Gastroesophageal sphincter (tissue), 4 donors: ENCODE data around the gene CES1. TPM values are rescaled to one million over a fixed set of nuclear protein-coding genes. Genes with fewer than 3 reads are reported as not detected.
"Not testable (repeated sequence)": the region's sequence is repeated elsewhere in the genome, so short reads cannot be mapped to it uniquely, and the experiment has no call there.

Experiments used
- ATAC-seq: fragments of 150-250 bp; one replicate; pipeline ENCODE4 v1.9.1; 2016; ENCODE audit warnings: mild to moderate bottlenecking, moderate library complexity
- H3K27ac ChIP-seq, 4 donors: fragments of 200-600 bp; sonication (generic) in 3 of 4; 1 replicate in 3 of 4; 2 replicates in 1 of 4; pipeline ENCODE4 v1.5.1; 2016 to 2019
- H3K27me3 ChIP-seq: fragments of 200-600 bp; sonication (generic); one replicate; pipeline ENCODE4 v1.5.1; 2019
- H3K36me3 ChIP-seq, 2 donors: fragments of 200-600 bp; sonication (generic); one replicate each; pipeline ENCODE4 v1.5.1; 2019; ENCODE audit warnings: control low read depth in 1 of 2
- H3K4me1 ChIP-seq, 3 donors: fragments of 200-600 bp; sonication (generic); 1 replicate in 2 of 3; 2 replicates in 1 of 3; pipeline ENCODE4 v1.5.1; 2016 to 2019; ENCODE audit warnings: control low read depth in 2 of 3
- H3K4me3 ChIP-seq, 2 donors: fragments of 200-600 bp; sonication (generic); one replicate each; pipeline ENCODE4 v1.5.1; 2019; ENCODE audit warnings: mild to moderate bottlenecking in 1 of 2, moderate library complexity in 1 of 2
- H3K9me3 ChIP-seq, 3 donors: fragments of 200-600 bp; sonication (generic); one replicate each; pipeline ENCODE4 v1.5.1; 2017 to 2019; ENCODE audit warnings: control low read depth in 2 of 3
- CTCF ChIP-seq, 4 experiments: fragments of 200-600 bp in 2 of 4; fragments of 450-650 bp in 2 of 4; sonication (generic) in 1 of 4; IDR thresholded peaks; one replicate each; pipeline ENCODE4 v1.5.1; 2017 to 2019; ENCODE audit warnings: antibody characterized with exemption in 4 of 4, mild to moderate bottlenecking in 2 of 4, moderate library complexity in 2 of 4
- EP300 ChIP-seq: sonication (generic); formaldehyde crosslinking; IDR thresholded peaks from one replicate; pipeline ENCODE4 v1.6.1; 2017; ENCODE audit warnings: antibody characterized with exemption, mild to moderate bottlenecking
- POLR2A ChIP-seq, 2 donors: fragments of 450-650 bp; IDR thresholded peaks; one replicate each; pipeline ENCODE4 v1.6.1; 2017; ENCODE audit warnings: antibody characterized with exemption in 2 of 2, mild to moderate bottlenecking in 2 of 2, moderate library complexity in 1 of 2
- POLR2AphosphoS5 ChIP-seq: sonication (generic); formaldehyde crosslinking; IDR thresholded peaks from one replicate; pipeline ENCODE4 v1.6.1; 2017; ENCODE audit warnings: antibody characterized with exemption
- WGBS, 2 donors: methylation state at CpG; one replicate each; pipeline ENCODE4 v1.1.5; 2018; ENCODE audit warnings: low coverage in 1 of 2; 5-methylcytosine and 5-hydroxymethylcytosine counted together
- total RNA-seq, 4 donors: library from RNA; depleted of rRNA; stranded (reverse); fragments of >200 nt; gene quantifications; one replicate each; pipeline ENCODE4 v1.1.0, GENCODE V29; 2016

CES1 gene
- total RNA-seq, 4 donors from 2014 or later, result 7.9 to 43.1 (median 20.6) TPM

GRCh38 chr16:55756963-55757362, 75.9 kb downstream of the CES1 start:
- WGBS, 2 donors, result 57 to 84% methylated on average over 1 to 4 of the region's 4 CpGs
- no peaks in the 10 kb centered on the region for H3K36me3 ChIP-seq
- no peak for ATAC-seq
- peaks cover 6% of the 10 kb centered on the region for H3K27me3 ChIP-seq
- H3K27ac ChIP-seq, result no peak overlapping the region
- no peak for TF ChIP-seq CTCF (IDR thresholded peaks at IDR 0.05)
- no peak for TF ChIP-seq EP300
- no peak for TF ChIP-seq POLR2A (IDR thresholded peaks at IDR 0.05)
- no peak for TF ChIP-seq POLR2AphosphoS5
- H3K9me3 ChIP-seq, result peaks cover 0 to 15% (median 0%) of the 10 kb centered on the region in 3 donors
- no peak overlapping the region for H3K4me3 ChIP-seq
- peaks cover 0 to 9% (median 0%) of the 10 kb centered on the region in 3 donors for H3K4me1 ChIP-seq

GRCh38 chr16:55754056-55754455, 78.8 kb downstream of the CES1 start:
- H3K36me3 ChIP-seq, result no peaks in the 10 kb centered on the region
- peaks cover 0 to 15% (median 0%) of the 10 kb centered on the region in 3 donors for H3K9me3 ChIP-seq
- TF ChIP-seq POLR2AphosphoS5 (no peak), EP300 (no peak), CTCF (IDR thresholded peaks at IDR 0.05) (no peak), POLR2A (IDR thresholded peaks at IDR 0.05) (no peak)
- no peak for ATAC-seq
- no peak overlapping the region for H3K27ac ChIP-seq
- H3K4me1 ChIP-seq, result no peaks in the 10 kb centered on the region
- peaks cover 9% of the 10 kb centered on the region for H3K27me3 ChIP-seq
- H3K4me3 ChIP-seq, result no peak overlapping the region

GRCh38 chr16:55753145-55753631, 79.7 kb downstream of the CES1 start:
- peaks cover 0 to 15% (median 0%) of the 10 kb centered on the region in 3 donors for H3K9me3 ChIP-seq
- H3K36me3 ChIP-seq, H3K4me1 ChIP-seq, H3K27me3 ChIP-seq, H3K4me3 ChIP-seq, ATAC-seq, H3K27ac ChIP-seq: not testable (repeated sequence)
- 56 to 72% methylated on average over 2 to 4 of the region's 4 CpGs for WGBS, 2 donors

Other genes with a start within 250 kb of the CES1 start
- 1 to 10 TPM in 2 of 4 donors, under 1 TPM in 2; 0.16 to 3.1 (median 1.3) TPM for gene SLC6A2, start 177.1 kb downstream of the CES1 start, total RNA-seq
- gene CES5A, start 42.3 kb upstream of the CES1 start, total RNA-seq, result not detected